Activated CD4-positive, alpha-beta T cell treated with anti-CD3 and anti-CD28 coated beads, Interleukin-2, Interleukin-4, amounts not matched to agents 100 ng/mL and 50 ng/mL, durations not matched to agents 16 hours and 8 hours (primary cell): ENCODE data around the gene PPWD1.

Experiments used
- DNase-seq: peaks from one replicate; pipeline ENCODE4 v3.0.0-alpha.2; 2020; ENCODE audit warnings: low spot score

Gene PPWD1

GRCh38 chr5:65624025-65624570 lies 61.0 kb downstream of the PPWD1 start, which contains the start of gene TRIM23:
TSS of gene TRIM23 (minus strand) at chr5:65624333. CDS start at chr5:65624274, 59 bp downstream.
- DNase-seq: peak; percentile 91

GRCh38 chr5:65624571-65625555 lies 61.8 kb downstream of the PPWD1 start, which contains the start of the genes SHLD3 and TRAPPC13:
TSS of gene SHLD3 (plus strand) at chr5:65625027. CDS start at chr5:65629588, 4,561 bp downstream.
TSS of gene TRAPPC13 (plus strand) at chr5:65625027. CDS start at chr5:65625061, 34 bp downstream.
- DNase-seq: peak; percentile 88

- no peak for DNase-seq
Observed at GRCh38 chr5:65625743-65626142, 62.6 kb downstream of the PPWD1 start.

- no peak for DNase-seq
Observed at GRCh38 chr5:65630981-65631380, 67.9 kb downstream of the PPWD1 start.
